ENCODE data around the gene ACTR5. TPM values are rescaled to one million over a fixed set of nuclear protein-coding genes. Genes with fewer than 3 reads are reported as not detected.
"Not testable (repeated sequence)": the region's sequence is repeated elsewhere in the genome, so short reads cannot be mapped to it uniquely, and the experiment has no call there.

Gene ACTR5
- total and polyA plus RNA-seq, 2 donors (not counting 1 experiment from before 2014, with no cell fraction given): 4.4 to 5.9 TPM

DNA sequence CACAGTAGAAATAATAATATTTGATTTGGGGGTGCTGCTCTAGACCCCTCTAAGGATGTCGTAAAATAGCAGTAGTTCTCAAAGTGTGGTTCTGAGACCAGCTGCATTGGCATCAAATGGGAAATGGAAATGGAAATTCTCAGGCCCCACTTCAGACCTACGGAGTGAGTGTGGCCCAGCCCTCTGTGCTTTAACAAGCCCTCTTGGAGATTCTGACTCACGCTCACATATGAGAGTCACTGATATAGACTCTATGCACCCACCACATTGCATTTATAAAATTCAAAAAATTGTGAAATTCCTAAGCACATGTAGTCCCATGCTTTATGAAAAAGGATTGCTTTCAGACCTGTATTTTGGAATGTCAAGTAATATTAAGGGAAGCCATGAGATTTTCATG lies 43.0 kb downstream of the ACTR5 start:
- H3K79me2 ChIP-seq (ENCODE audit: control insufficient read depth, insufficient read depth, low read length): no peaks in the 10 kb centered on the region
- no peak overlapping the region for H3K4me2 ChIP-seq (ENCODE audit: extremely low read depth, insufficient read depth, low read length)
- no peak overlapping the region for H3K9ac ChIP-seq (ENCODE audit: insufficient read depth, low read length)
- TF ChIP-seq EZH2 (IDR thresholded peaks at IDR 0.05; ENCODE audit: low read length, missing control alignments): no peak
- TF ChIP-seq, protein P1, sequence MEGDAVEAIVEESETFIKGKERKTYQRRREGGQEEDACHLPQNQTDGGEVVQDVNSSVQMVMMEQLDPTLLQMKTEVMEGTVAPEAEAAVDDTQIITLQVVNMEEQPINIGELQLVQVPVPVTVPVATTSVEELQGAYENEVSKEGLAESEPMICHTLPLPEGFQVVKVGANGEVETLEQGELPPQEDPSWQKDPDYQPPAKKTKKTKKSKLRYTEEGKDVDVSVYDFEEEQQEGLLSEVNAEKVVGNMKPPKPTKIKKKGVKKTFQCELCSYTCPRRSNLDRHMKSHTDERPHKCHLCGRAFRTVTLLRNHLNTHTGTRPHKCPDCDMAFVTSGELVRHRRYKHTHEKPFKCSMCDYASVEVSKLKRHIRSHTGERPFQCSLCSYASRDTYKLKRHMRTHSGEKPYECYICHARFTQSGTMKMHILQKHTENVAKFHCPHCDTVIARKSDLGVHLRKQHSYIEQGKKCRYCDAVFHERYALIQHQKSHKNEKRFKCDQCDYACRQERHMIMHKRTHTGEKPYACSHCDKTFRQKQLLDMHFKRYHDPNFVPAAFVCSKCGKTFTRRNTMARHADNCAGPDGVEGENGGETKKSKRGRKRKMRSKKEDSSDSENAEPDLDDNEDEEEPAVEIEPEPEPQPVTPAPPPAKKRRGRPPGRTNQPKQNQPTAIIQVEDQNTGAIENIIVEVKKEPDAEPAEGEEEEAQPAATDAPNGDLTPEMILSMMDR (conservative IDR thresholded peaks at IDR 0.05 in 1 of 2, IDR thresholded peaks at IDR 0.05 in 1 of 2; ENCODE audit: low read depth in 1 of 2, low read length in 2 of 2): no peak
- no peak for DNase-seq (ENCODE audit: low read depth in 2 of 2)
- peaks cover 2% of the 10 kb centered on the region for H3K4me1 ChIP-seq (ENCODE audit: control insufficient read depth, extremely low read depth, insufficient read depth, low read length)
- no peaks in the 10 kb centered on the region for H3K9me3 ChIP-seq (ENCODE audit: control insufficient read depth, insufficient read depth, low read depth, low read length)
- H2AFZ ChIP-seq (ENCODE audit: low read length): no peak overlapping the region
- no peak overlapping the region for H3K4me3 ChIP-seq (replicated peaks in 1 of 4; ENCODE audit: control extremely low read depth in 1 of 4, insufficient read depth in 1 of 4, low read depth in 3 of 4, low read length in 4 of 4)
- H3K27ac ChIP-seq (ENCODE audit: insufficient read depth, low read length): no peak overlapping the region
- no peaks in the 10 kb centered on the region for H3K36me3 ChIP-seq (ENCODE audit: control insufficient read depth, insufficient read depth, low read length)
- no peaks in the 10 kb centered on the region for H3K27me3 ChIP-seq (ENCODE audit: control insufficient read depth, insufficient read depth, low read length)
- no peaks in the 10 kb centered on the region for H4K20me1 ChIP-seq (ENCODE audit: control insufficient read depth, extremely low read depth, insufficient read depth, low read length)

DNA sequence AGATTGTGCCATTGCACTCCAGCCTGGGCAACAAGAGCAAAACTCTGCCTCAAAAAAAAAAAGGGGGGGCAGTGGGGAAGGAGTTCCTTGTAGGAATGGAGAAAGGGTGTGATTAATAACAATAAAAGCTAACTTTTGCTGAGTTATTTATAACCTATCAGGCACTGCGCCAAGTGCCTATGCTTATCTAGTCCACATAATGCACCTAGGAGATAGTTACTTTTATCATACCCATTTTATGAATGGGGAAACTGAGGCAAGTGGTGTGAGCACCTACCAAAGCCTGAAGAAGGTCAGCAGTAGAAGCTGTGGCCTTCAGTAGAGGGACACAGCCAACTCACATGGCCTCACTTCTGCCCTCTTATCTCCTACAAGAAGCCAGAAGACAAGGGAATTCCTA lies 43.7 kb downstream of the ACTR5 start:
- H3K9me3 ChIP-seq (ENCODE audit: control insufficient read depth, insufficient read depth, low read depth, low read length): no peaks in the 10 kb centered on the region
- no peak overlapping the region for H3K27ac ChIP-seq (ENCODE audit: insufficient read depth, low read length)
- H4K20me1 ChIP-seq (ENCODE audit: control insufficient read depth, extremely low read depth, insufficient read depth, low read length): no peaks in the 10 kb centered on the region
- peaks cover 2% of the 10 kb centered on the region for H3K4me1 ChIP-seq (ENCODE audit: control insufficient read depth, extremely low read depth, insufficient read depth, low read length)
- no peaks in the 10 kb centered on the region for H3K79me2 ChIP-seq (ENCODE audit: control insufficient read depth, insufficient read depth, low read length)
- H3K36me3 ChIP-seq (ENCODE audit: control insufficient read depth, insufficient read depth, low read length): no peaks in the 10 kb centered on the region
- H2AFZ ChIP-seq (ENCODE audit: low read length): no peak overlapping the region
- TF ChIP-seq EZH2 (IDR thresholded peaks at IDR 0.05; ENCODE audit: low read length, missing control alignments): no peak
- TF ChIP-seq, protein P1 (conservative IDR thresholded peaks at IDR 0.05 in 1 of 2, IDR thresholded peaks at IDR 0.05 in 1 of 2; ENCODE audit: low read depth in 1 of 2, low read length in 2 of 2): no peak
- no peak overlapping the region for H3K4me2 ChIP-seq (ENCODE audit: extremely low read depth, insufficient read depth, low read length)
- no peaks in the 10 kb centered on the region for H3K27me3 ChIP-seq (ENCODE audit: control insufficient read depth, insufficient read depth, low read length)
- no peak overlapping the region for H3K9ac ChIP-seq (ENCODE audit: insufficient read depth, low read length)
- H3K4me3 ChIP-seq (replicated peaks in 1 of 4; ENCODE audit: control extremely low read depth in 1 of 4, insufficient read depth in 1 of 4, low read depth in 3 of 4, low read length in 4 of 4): no peak overlapping the region
- DNase-seq (ENCODE audit: low read depth in 2 of 2): no peak

GRCh38 chr20:38794057-38794456 lies 45.8 kb downstream of the ACTR5 start:
- not testable (repeated sequence) for H3K9ac ChIP-seq (ENCODE audit: insufficient read depth, low read length); H2AFZ ChIP-seq (ENCODE audit: low read length); H3K79me2 ChIP-seq (ENCODE audit: control insufficient read depth, insufficient read depth, low read length); H3K27ac ChIP-seq (ENCODE audit: insufficient read depth, low read length); H3K27me3 ChIP-seq (ENCODE audit: control insufficient read depth, insufficient read depth, low read length); H4K20me1 ChIP-seq (ENCODE audit: control insufficient read depth, extremely low read depth, insufficient read depth, low read length); DNase-seq (ENCODE audit: low read depth in 2 of 2); H3K4me1 ChIP-seq (ENCODE audit: control insufficient read depth, extremely low read depth, insufficient read depth, low read length); H3K36me3 ChIP-seq (ENCODE audit: control insufficient read depth, insufficient read depth, low read length); H3K9me3 ChIP-seq (ENCODE audit: control insufficient read depth, insufficient read depth, low read depth, low read length); H3K4me2 ChIP-seq (ENCODE audit: extremely low read depth, insufficient read depth, low read length); H3K4me3 ChIP-seq (replicated peaks in 1 of 4; ENCODE audit: control extremely low read depth in 1 of 4, insufficient read depth in 1 of 4, low read depth in 3 of 4, low read length in 4 of 4)

All from fibroblast of lung (primary cell).